ENCODE results near the gene POU3F3. TPM values are rescaled to one million over a fixed set of nuclear protein-coding genes. Genes with fewer than 3 reads are reported as not detected.
A peak's percentile ranks its signal among the peaks of the same experiment; 100 is the strongest.

The POU3F3 gene
- not detected in 2 replicates for total RNA-seq
- 1.5 TPM for polyA plus RNA-seq (2012)

- DNase-seq (ENCODE audit: low read depth) = peak; percentile 68
Observed at GRCh38 chr2:104853534-104854497, at the start of gene POU3F3. Gene POU3F3 (plus strand): TSS chr2:104854115. CDS start chr2:104855511, 1,396 bp downstream.

DNA sequence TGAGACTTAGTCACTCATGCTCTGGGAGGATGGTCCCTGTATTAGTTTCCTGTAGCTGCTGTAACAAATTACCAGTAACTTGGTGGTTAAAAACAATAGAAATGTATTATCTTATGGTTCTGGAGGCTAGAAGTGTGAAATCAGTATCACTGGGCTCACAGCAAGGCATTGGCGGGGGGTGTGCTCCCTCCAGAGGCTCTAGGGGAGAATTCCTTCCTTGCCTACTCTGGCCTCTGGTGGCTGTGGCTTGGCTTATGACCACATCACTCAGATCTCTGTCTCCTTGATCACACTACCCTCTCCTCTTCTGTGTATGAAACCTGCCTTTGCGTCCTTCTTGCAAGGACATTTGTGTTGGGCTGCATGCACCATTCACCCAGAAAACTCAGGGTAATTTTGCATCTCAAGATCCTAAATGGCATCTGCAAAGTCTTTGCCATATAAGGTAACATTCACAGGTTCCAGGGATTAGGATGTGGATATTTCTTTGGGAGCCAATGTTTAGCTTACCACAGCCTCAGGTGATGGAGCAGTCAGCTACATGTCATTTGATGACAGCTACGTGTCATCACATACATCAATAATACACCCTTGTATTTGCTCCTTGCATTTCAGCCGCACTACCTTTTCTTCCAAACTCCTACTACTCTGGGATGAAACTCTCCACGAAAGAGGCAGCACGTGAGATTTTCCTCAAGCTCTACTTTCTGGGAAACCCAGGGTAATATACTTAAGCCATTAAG lies 49.6 kb upstream of the POU3F3 start:
- DNase-seq (ENCODE audit: low read depth) = no peak

- DNase-seq (ENCODE audit: low read depth) = no peak
Observed at GRCh38 chr2:104812286-104812685, 41.6 kb upstream of the POU3F3 start.

DNA sequence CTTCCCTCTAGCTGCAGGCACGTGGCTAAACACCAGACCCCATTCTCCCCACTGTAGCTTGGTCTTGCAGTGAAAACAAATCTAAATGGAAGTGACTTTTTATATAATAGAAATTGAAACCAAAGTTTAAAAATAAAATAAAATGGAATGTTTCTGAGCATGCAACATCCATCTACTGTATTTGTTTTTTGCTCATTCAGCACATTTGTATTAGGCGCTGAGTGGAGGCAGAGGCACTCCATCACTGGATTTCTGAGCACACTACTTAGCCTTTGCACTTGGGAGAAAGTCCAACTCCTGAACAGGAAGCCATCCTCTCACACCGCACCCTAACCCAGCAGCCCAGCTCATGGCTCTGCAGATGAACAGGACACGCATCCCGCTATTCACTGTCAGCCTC lies 37.8 kb upstream of the POU3F3 start:
- DNase-seq (ENCODE audit: low read depth) = no peak

- DNase-seq (ENCODE audit: low read depth) = no peak
Observed at GRCh38 chr2:104818264-104818663, 35.7 kb upstream of the POU3F3 start.

GRCh38 chr2:104820126-104820525 lies 33.8 kb upstream of the POU3F3 start:
- DNase-seq (ENCODE audit: low read depth) = no peak

DNA sequence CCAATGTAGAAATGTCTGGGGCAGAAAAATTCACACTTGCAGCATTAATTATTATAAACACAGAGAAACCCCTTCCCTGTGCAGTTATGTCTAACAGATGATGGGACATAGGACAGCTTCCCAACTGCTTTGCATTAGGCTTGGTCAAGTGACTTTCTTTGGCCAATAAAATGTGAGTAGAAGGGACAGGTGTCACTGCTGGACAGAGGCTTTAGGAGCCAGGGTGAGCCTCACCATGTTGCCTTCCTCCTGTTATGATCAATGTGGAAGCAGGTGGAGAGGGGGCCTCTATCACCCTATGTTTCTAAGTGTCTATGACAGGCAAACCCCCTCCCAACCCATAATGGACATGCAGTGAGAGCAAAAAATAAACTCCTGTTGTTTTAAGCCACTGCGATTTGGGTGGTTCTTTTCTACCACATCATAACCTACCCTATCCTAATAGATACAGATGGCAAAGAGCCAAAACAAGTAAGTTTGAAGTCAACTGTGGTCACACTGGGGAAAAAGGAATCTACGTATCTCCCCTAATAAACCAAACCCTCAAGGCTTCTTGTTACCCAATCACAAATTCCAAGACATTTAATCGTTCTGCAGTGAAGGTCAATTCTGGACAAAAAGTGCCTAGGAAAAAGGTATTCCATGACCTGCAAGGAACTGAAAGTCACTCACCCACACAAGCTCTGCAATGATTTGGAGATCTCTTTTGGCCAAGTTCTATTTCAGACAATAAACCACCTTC lies 28.6 kb upstream of the POU3F3 start:
- DNase-seq (ENCODE audit: low read depth) = no peak

DNA sequence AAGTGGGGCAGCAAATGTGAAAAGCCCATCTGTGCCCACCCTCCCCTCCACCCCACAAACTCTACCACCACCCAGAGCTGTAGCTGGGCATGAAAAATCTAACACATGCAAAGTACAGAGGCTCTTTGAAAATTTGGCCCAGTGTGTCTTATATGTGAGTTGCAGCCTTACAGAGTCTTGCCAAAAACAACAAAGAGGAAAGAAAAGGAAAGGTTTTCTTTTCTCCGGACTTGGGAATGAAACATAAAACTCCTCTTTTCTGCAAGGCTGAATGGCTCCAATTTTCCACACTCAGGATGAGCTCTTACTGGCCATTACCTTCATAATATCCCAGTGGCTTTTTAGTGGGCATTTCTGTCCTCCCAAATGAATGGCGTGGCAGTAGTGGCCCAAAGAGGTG lies 27.9 kb upstream of the POU3F3 start:
- no peak for DNase-seq (ENCODE audit: low read depth)

DNA sequence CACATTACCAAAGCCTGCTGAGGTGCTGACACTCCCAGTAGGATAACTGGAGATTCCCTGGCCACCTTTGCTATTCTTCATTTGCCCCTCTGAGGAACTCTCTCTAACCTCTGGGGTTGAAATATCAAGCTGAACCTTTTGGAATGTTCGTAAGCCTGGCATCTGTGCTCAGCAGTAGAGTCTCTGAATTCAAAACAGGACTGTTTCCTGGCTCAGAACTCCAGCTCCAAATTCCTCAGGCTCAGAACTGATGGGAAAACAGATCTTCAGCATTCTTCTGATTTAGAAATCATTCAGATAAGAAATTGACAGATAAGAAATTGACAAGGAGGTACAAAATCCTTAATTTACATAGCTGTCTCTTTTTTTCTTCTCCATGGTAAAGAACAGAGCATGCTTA lies 22.2 kb upstream of the POU3F3 start:
- no peak for DNase-seq (ENCODE audit: low read depth)

GRCh38 chr2:104834431-104835153 lies 19.3 kb upstream of the POU3F3 start:
- DNase-seq (ENCODE audit: low read depth) = no peak

DNA sequence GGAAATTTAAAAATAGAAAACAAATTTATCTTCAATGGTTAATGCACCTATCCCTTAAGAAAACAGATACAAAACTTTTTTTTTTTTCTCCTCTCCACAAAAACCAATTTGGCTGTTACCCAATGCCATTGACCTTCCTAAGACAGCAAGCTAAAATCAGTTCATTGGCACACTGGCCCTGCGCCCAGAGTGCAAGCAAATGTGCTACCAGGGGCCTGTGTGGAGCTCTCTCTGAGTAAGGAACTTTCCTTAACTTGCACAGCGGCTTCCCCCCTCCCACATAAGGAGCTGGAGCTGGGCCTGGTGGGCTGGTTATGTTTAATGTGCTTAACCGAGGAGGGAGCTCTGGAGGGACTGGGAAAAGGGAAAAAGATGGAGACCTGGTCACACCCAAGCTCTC lies 17.6 kb upstream of the POU3F3 start:
- no peak for DNase-seq (ENCODE audit: low read depth)

DNA sequence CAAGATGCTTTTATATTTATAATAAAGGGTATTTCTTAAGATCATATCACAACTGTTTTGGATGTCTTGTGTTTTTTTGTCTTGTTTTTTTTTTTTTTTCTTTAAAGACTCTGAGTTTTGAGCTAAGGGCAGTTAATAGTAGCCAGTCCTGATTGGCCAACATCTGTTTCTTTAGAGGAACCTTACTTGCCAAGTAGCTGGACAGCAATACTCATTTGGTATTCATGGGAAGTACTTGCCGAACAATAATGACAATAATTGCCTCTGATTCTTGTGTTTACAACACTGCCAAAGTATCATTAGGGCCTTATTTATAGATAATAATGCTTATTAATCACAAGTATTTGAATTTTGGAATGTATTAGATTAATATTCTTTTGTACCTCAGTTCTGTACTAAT lies 17.1 kb upstream of the POU3F3 start:
- no peak for DNase-seq (ENCODE audit: low read depth)

DNA sequence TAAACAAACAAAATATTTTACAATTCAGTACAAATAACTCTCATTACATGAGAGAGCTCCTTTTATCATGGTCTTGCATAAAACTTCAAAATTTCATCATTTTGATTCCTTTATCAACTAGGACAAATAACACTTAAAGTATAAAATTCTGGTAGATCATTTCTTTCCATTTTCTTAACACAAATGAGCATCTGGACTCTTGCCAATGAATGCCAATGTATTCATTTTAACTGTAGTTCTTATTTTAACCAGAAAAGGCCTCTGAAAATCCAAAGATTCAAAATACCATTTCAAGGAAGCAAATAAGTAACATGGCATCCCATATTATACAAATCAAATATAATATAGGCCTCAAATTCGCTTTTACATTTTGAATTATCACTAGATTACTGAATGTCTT lies 13.8 kb upstream of the POU3F3 start:
- no peak for DNase-seq (ENCODE audit: low read depth)

DNA sequence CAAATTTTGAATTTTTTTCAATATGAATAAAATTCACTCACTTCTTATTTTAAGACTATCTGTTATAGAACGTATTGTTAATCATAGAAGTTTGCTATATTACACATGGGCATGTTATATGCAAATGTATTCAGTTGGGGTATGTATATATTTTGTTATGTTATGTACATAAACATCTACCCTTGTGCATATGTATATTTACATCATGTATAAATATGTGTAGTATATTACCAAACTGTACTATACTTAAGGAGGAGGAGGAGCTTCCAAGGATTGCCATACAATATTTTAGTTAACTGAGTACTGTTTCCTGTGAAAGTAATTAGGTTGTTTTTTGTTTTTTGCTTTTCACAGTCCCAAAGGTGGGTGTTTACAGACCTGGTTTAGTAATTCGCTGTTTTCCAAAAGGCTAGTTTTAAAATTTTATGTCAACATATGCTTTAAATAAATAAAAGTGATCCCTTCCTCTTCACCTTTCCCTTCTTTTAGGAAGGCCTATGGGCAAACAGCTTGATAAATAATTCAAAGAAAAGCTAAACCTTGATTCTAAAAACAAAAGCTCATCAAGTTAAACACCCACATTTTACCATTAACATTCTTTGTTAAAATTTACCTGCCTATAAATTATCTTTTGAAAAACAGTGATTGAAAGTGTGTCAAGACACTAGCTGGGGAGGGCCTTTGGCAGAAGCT lies 12.9 kb upstream of the POU3F3 start:
- DNase-seq (ENCODE audit: low read depth) = no peak

DNA sequence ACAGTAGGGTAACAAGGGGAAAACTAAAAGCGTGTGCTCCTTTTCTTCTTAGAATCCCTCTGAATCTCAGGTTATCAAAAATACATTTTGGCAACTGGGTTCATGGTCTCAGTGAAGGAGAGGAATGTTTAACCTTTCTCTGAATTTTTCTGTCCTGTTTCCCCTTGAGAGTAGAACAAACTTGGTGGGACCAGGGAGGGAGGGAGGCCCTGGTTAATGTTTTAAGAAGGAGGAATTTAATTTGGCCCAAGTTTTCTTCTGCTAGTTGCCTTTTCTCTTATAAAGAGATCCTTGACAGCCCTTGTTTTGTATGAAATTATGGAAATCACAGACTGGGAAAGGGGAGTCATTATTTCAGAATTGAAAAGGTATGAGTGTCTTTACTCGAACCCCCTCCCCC lies 12.2 kb upstream of the POU3F3 start:
- DNase-seq (ENCODE audit: low read depth) = no peak

DNA sequence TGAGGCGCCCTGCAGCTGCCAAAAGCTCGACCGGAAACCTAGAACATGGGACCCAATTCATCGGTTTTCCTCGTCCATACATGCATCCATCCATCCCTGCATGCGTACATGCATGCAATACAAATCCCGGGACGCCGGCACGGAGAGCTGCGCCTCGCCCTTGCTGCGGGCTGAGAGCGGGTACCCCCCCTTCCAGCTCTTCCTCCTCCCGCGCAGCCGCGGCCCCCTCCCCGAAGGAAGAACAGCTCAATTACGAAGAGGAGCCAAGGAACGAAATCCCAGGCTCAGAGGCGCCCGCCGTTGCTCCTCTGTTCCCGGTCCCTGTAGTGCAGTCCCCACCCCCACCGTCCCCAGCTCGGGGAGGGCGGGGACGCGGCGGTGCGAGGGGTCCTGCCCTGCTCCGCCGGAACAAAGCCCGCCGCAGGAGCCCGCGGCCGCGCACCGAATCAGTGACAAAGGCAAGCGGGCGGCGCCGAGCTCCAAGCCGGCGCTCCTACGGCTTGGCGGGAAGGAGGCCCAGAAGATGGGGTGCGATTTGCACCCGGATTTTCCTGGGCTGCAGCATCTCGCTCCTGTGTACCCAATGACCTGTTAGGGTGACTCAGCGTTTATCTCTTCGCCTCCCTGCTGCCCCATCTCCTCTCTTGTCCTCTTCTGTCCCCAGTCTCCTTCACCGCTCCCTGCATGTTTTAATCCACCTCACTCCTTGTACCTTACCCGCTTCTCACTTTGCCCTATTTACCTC lies 8.9 kb upstream of the POU3F3 start:
- no peak for DNase-seq (ENCODE audit: low read depth)

- no peak for DNase-seq (ENCODE audit: low read depth)
Observed at GRCh38 chr2:104845552-104845931, 8.4 kb upstream of the POU3F3 start.

- no peak for DNase-seq (ENCODE audit: low read depth)
Observed at GRCh38 chr2:104845946-104846785, 7.7 kb upstream of the POU3F3 start.
